Prostate gland (tissue), 2 donors: ENCODE measurements around the gene SDHD.

ENCODE experiments used
- POLR2A ChIP-seq: fragments of 450-650 bp; IDR thresholded peaks from one replicate; pipeline ENCODE4 v1.6.1; 2016; ENCODE audit warnings: antibody characterized with exemption, mild to moderate bottlenecking
- TF ChIP-seq, protein P1 (sequence below), 4 experiments: fragments of 200-600 bp in 2 of 4; fragments of 450-650 bp in 2 of 4; sonication (generic) in 2 of 4; IDR thresholded peaks; 1 replicate in 3 of 4; 2 replicates in 1 of 4; pipeline ENCODE4 v1.5.1; 2016 to 2019; ENCODE audit warnings: antibody characterized with exemption in 4 of 4, mild to moderate bottlenecking in 2 of 4, moderate library complexity in 2 of 4

DNA sequence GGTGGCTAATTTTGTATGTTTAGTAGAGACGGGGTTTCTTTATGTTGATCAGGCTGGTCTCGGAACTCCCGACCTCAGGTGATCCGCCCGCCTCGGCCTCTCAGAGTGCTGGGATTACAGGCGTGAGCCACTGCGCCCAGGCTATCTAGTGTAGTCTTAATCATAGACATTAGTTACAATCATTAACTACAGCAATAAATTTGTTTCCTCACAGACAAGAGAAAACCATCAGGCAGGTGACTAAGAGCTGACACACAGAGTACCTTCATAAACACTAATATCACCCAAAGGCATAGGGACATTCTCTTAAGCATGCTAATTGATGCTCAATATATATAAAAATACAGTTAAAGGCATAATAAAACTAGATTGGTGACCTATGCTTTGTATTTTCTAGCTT, 19.4 kb downstream of the SDHD start:
- TF ChIP-seq, protein P1, sequence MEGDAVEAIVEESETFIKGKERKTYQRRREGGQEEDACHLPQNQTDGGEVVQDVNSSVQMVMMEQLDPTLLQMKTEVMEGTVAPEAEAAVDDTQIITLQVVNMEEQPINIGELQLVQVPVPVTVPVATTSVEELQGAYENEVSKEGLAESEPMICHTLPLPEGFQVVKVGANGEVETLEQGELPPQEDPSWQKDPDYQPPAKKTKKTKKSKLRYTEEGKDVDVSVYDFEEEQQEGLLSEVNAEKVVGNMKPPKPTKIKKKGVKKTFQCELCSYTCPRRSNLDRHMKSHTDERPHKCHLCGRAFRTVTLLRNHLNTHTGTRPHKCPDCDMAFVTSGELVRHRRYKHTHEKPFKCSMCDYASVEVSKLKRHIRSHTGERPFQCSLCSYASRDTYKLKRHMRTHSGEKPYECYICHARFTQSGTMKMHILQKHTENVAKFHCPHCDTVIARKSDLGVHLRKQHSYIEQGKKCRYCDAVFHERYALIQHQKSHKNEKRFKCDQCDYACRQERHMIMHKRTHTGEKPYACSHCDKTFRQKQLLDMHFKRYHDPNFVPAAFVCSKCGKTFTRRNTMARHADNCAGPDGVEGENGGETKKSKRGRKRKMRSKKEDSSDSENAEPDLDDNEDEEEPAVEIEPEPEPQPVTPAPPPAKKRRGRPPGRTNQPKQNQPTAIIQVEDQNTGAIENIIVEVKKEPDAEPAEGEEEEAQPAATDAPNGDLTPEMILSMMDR (IDR thresholded peaks at IDR 0.05), result no peak
- TF ChIP-seq POLR2A, result no peak
